Neural cell (in vitro differentiated cells): ENCODE results near the gene PKNOX2. TPM values are rescaled to one million over a fixed set of nuclear protein-coding genes. Genes with fewer than 3 reads are reported as not detected.

Source experiments
- H2AFZ ChIP-seq: fragments of 200-600, 300-800 bp; sonication (generic), shearing (Covaris generic); 2 replicates; pipeline ENCODE4 v1.6.0; 2014; ENCODE audit warnings: low read depth, mild to moderate bottlenecking, antibody characterized with exemption, low read length, moderate library complexity
- H3F3A ChIP-seq: fragments of 200-600 bp; shearing (Covaris generic); 2 replicates; pipeline ENCODE4 v1.6.1; 2016; ENCODE audit warnings: mild to moderate bottlenecking, moderate library complexity, mixed read lengths, antibody characterized with exemption, low read length; ENCODE audit not compliant: insufficient read depth, poor library complexity, severe bottlenecking
- H3K27ac ChIP-seq: fragments of 200-600, 300-800 bp; sonication (generic), shearing (Covaris generic); 2 replicates; pipeline ENCODE4 v1.5.1; 2014; ENCODE audit warnings: mild to moderate bottlenecking, low read length, moderate library complexity
- H3K27me3 ChIP-seq: fragments of 300-800, 200-600 bp; sonication (generic), shearing (Covaris generic); 2 replicates; pipeline ENCODE4 v1.6.0; 2014; ENCODE audit warnings: mild to moderate bottlenecking, low read depth, low read length, moderate library complexity; ENCODE audit not compliant: insufficient read depth
- H3K36me3 ChIP-seq: fragments of 300-800, 200-600 bp; sonication (generic), shearing (Covaris generic); 2 replicates; pipeline ENCODE4 v1.5.1; 2014; ENCODE audit warnings: mild to moderate bottlenecking, antibody characterized with exemption, low read length, moderate library complexity; ENCODE audit not compliant: insufficient read depth
- H3K4me2 ChIP-seq: fragments of 300-800, 200-600 bp; sonication (generic), shearing (Covaris generic); 2 replicates; pipeline ENCODE4 v1.6.0; 2014; ENCODE audit warnings: mild to moderate bottlenecking, low read length
- H3K4me3 ChIP-seq: fragments of 300-800, 200-600 bp; sonication (generic), shearing (Covaris generic); 2 replicates; pipeline ENCODE4 v1.5.1; 2014; ENCODE audit warnings: mild to moderate bottlenecking, low read length, moderate library complexity
- H3K79me2 ChIP-seq: fragments of 200-600 bp; shearing (Covaris generic); replicated peaks from 2 replicates; pipeline ENCODE4 v1.6.0; 2014; ENCODE audit warnings: mild to moderate bottlenecking, low read length, moderate library complexity; ENCODE audit not compliant: insufficient read depth
- H3K9ac ChIP-seq: fragments of 300-800, 200-600 bp; sonication (generic), shearing (Covaris generic); 2 replicates; pipeline ENCODE4 v1.6.1; 2016; ENCODE audit warnings: mild to moderate bottlenecking, low read length, mixed read lengths
- H3K9me2 ChIP-seq: fragments of 200-600 bp; shearing (Covaris generic); 2 replicates; pipeline ENCODE4 v1.6.1; 2016; ENCODE audit warnings: mild to moderate bottlenecking, low read length, mixed read lengths; ENCODE audit not compliant: insufficient read depth
- H3K9me3 ChIP-seq: fragments of 200-600, 300-800 bp; sonication (generic), shearing (Covaris generic); 2 replicates; pipeline ENCODE4 v1.6.1; 2016; ENCODE audit warnings: mild to moderate bottlenecking, mixed run types, low read length, moderate library complexity, mixed read lengths
- H4K20me1 ChIP-seq: fragments of 200-600 bp; shearing (Covaris generic); 2 replicates; pipeline ENCODE4 v1.6.1; 2016; ENCODE audit warnings: mild to moderate bottlenecking, mixed run types; ENCODE audit not compliant: insufficient read depth
- EP300 ChIP-seq: fragments of 450-650 bp; conservative IDR thresholded peaks from 2 replicates; pipeline ENCODE4 v1.6.1; 2014; ENCODE audit warnings: antibody characterized with exemption, mild to moderate bottlenecking, moderate library complexity; ENCODE audit not compliant: poor library complexity, severe bottlenecking
- EZH2 ChIP-seq: fragments of 200-600, 300-800 bp; shearing (Covaris generic), sonication (generic); IDR thresholded peaks from 2 replicates; pipeline ENCODE4 v1.6.1; 2014; ENCODE audit warnings: antibody characterized with exemption, low read length, borderline replicate concordance, mild to moderate bottlenecking; ENCODE audit not compliant: insufficient read depth, poor library complexity, severe bottlenecking
- MXI1 ChIP-seq: fragments of 450-650 bp; conservative IDR thresholded peaks from 2 replicates; pipeline ENCODE4 v1.6.1; 2014; ENCODE audit warnings: antibody characterized with exemption, mild to moderate bottlenecking; ENCODE audit not compliant: poor library complexity, severe bottlenecking
- POLR2AphosphoS5 ChIP-seq: IDR thresholded peaks from 2 replicates; pipeline ENCODE4 v1.6.1; 2012
- RAD21 ChIP-seq: fragments of 450-650 bp; conservative IDR thresholded peaks from 2 replicates; pipeline ENCODE4 v1.6.1; 2014; ENCODE audit warnings: antibody characterized with exemption, mild to moderate bottlenecking, moderate library complexity
- SMC3 ChIP-seq: fragments of 450-650 bp; conservative IDR thresholded peaks from 2 replicates; pipeline ENCODE4 v1.6.1; 2014; ENCODE audit warnings: antibody characterized with exemption, mild to moderate bottlenecking, moderate library complexity; ENCODE audit not compliant: poor library complexity
- TAF1 ChIP-seq: IDR thresholded peaks from 2 replicates; pipeline ENCODE4 v1.6.1; 2012; ENCODE audit warnings: low read depth
- polyA plus RNA-seq: library from polyadenylated mRNA; depleted of rRNA; stranded (reverse); fragments of >200 nt; gene quantifications from 2 replicates; pipeline ENCODE4 v1.2.3, GENCODE V29; 2014
- TF ChIP-seq, protein P1 (sequence below): fragments of 450-650 bp; IDR thresholded peaks from 2 replicates; pipeline ENCODE4 v1.5.1; 2014; ENCODE audit warnings: antibody characterized with exemption, mild to moderate bottlenecking, moderate library complexity; ENCODE audit not compliant: poor library complexity, severe bottlenecking
- TF ChIP-seq, protein P2 (sequence below): IDR thresholded peaks from 2 replicates; pipeline ENCODE4 v1.6.1; 2012; ENCODE audit warnings: borderline replicate concordance

PKNOX2 gene
- polyA plus RNA-seq, 1 donor from 2014 or later, result 0.99 TPM

DNA sequence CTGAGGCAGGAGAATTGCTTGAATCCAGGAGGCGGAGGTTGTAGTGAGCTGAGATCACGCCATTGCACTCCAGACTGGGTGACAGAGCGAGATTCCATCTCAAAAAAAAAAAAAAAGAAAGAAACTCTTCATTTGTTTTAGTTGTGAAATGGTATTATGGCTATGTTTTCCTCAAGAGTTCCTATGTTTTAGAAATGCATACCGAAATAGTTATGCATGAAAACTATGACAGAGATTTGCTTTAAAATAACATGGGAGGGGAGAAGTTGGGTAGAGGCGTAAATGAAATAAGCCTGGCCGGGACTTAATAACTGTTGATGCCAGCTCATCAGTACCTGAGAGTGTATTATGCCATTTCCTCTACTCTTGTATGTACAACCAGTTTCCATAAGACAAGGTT, 283.2 kb downstream of the PKNOX2 start:
- H3F3A ChIP-seq, result no peaks in the 10 kb centered on the region
- no peak for TF ChIP-seq TAF1
- TF ChIP-seq, protein P1, sequence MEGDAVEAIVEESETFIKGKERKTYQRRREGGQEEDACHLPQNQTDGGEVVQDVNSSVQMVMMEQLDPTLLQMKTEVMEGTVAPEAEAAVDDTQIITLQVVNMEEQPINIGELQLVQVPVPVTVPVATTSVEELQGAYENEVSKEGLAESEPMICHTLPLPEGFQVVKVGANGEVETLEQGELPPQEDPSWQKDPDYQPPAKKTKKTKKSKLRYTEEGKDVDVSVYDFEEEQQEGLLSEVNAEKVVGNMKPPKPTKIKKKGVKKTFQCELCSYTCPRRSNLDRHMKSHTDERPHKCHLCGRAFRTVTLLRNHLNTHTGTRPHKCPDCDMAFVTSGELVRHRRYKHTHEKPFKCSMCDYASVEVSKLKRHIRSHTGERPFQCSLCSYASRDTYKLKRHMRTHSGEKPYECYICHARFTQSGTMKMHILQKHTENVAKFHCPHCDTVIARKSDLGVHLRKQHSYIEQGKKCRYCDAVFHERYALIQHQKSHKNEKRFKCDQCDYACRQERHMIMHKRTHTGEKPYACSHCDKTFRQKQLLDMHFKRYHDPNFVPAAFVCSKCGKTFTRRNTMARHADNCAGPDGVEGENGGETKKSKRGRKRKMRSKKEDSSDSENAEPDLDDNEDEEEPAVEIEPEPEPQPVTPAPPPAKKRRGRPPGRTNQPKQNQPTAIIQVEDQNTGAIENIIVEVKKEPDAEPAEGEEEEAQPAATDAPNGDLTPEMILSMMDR, result no peak
- TF ChIP-seq POLR2AphosphoS5, result no peak
- no peak for TF ChIP-seq EZH2
- no peak for TF ChIP-seq RAD21
- no peak for TF ChIP-seq SMC3
- TF ChIP-seq, protein P2, sequence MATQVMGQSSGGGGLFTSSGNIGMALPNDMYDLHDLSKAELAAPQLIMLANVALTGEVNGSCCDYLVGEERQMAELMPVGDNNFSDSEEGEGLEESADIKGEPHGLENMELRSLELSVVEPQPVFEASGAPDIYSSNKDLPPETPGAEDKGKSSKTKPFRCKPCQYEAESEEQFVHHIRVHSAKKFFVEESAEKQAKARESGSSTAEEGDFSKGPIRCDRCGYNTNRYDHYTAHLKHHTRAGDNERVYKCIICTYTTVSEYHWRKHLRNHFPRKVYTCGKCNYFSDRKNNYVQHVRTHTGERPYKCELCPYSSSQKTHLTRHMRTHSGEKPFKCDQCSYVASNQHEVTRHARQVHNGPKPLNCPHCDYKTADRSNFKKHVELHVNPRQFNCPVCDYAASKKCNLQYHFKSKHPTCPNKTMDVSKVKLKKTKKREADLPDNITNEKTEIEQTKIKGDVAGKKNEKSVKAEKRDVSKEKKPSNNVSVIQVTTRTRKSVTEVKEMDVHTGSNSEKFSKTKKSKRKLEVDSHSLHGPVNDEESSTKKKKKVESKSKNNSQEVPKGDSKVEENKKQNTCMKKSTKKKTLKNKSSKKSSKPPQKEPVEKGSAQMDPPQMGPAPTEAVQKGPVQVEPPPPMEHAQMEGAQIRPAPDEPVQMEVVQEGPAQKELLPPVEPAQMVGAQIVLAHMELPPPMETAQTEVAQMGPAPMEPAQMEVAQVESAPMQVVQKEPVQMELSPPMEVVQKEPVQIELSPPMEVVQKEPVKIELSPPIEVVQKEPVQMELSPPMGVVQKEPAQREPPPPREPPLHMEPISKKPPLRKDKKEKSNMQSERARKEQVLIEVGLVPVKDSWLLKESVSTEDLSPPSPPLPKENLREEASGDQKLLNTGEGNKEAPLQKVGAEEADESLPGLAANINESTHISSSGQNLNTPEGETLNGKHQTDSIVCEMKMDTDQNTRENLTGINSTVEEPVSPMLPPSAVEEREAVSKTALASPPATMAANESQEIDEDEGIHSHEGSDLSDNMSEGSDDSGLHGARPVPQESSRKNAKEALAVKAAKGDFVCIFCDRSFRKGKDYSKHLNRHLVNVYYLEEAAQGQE, result no peak
- TF ChIP-seq EP300, result no peak
- TF ChIP-seq MXI1, result no peak
- H3K4me2 ChIP-seq, result no peak overlapping the region
- H3K27ac ChIP-seq, result no peak overlapping the region
- no peaks in the 10 kb centered on the region for H3K27me3 ChIP-seq
- no peak overlapping the region for H3K4me3 ChIP-seq
- H2AFZ ChIP-seq, result no peak overlapping the region
- H3K9me3 ChIP-seq, result no peaks in the 10 kb centered on the region
- H3K79me2 ChIP-seq, result peaks cover 4% of the 10 kb centered on the region
- H4K20me1 ChIP-seq, result no peaks in the 10 kb centered on the region
- H3K36me3 ChIP-seq, result peaks cover 11% of the 10 kb centered on the region
- H3K9ac ChIP-seq, result no peak overlapping the region
- H3K9me2 ChIP-seq, result no peaks in the 10 kb centered on the region

DNA sequence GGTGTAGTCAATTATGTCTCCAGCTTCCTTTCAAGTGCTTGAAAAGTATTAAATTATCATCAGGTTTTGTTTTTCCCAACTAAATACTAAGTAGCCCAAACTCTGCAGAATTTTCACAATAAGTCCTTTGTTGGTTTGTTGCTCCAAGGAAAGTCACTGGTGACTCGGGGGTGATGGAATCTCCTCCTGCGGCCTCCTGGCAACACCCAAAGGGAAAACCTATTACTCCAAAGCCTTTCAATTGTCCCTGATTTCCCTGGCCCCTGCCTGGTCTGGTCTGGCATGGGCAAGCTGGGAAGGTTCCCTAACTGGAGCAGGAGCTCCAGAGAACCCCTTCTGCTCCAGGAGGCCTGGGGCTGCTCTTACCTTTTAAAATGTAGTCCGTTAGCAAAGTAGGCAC, 283.6 kb downstream of the PKNOX2 start:
- Histone ChIP-seq H2AFZ (no peak overlapping the region), H3F3A (no peaks in the 10 kb centered on the region), H4K20me1 (no peaks in the 10 kb centered on the region), H3K4me2 (no peak overlapping the region), H3K4me3 (no peak overlapping the region), H3K9me3 (no peaks in the 10 kb centered on the region), H3K27me3 (no peaks in the 10 kb centered on the region), H3K36me3 (peaks cover 11% of the 10 kb centered on the region), H3K9me2 (no peaks in the 10 kb centered on the region), H3K9ac (no peak overlapping the region), H3K79me2 (peaks cover 4% of the 10 kb centered on the region), H3K27ac (no peak overlapping the region)
- TF ChIP-seq TAF1, result no peak
- no peak for TF ChIP-seq RAD21
- no peak for TF ChIP-seq SMC3
- TF ChIP-seq, protein P2, result no peak
- TF ChIP-seq EP300, result no peak
- no peak for TF ChIP-seq POLR2AphosphoS5
- TF ChIP-seq, protein P1, result no peak
- no peak for TF ChIP-seq EZH2
- no peak for TF ChIP-seq MXI1
